Osteoblast (primary cell): ENCODE data around the gene OSGIN1. TPM values are rescaled to one million over a fixed set of nuclear protein-coding genes. Genes with fewer than 3 reads are reported as not detected.

Experiments
- DNase-seq: peaks from one replicate; pipeline ENCODE4 v3.0.0; 2011; ENCODE audit warnings: low spot score, mixed read lengths; ENCODE audit not compliant: insufficient read length; ENCODE audit errors: missing footprints
- H2AFZ ChIP-seq: 2 replicates; pipeline ENCODE4 v1.6.0; 2011; ENCODE audit warnings: mild to moderate bottlenecking, low read length
- H3K27ac ChIP-seq: 2 replicates; pipeline ENCODE4 v1.5.1; 2011; ENCODE audit warnings: mild to moderate bottlenecking, low read depth, low read length, moderate library complexity
- H3K27me3 ChIP-seq: 2 replicates; pipeline ENCODE4 v1.6.0; 2012; ENCODE audit warnings: mild to moderate bottlenecking, control low read depth, inconsistent platforms, low read length, moderate library complexity; ENCODE audit not compliant: insufficient read depth
- H3K36me3 ChIP-seq: 2 replicates; pipeline ENCODE4 v1.5.1; 2011; ENCODE audit warnings: mild to moderate bottlenecking, low read length, control low read depth, moderate library complexity; ENCODE audit not compliant: insufficient read depth
- H3K4me1 ChIP-seq: 2 replicates; pipeline ENCODE4 v1.5.1; 2011; ENCODE audit warnings: mild to moderate bottlenecking, low read length, control low read depth, moderate library complexity; ENCODE audit not compliant: insufficient read depth
- H3K4me2 ChIP-seq: 2 replicates; pipeline ENCODE4 v1.6.0; 2011; ENCODE audit warnings: mild to moderate bottlenecking, low read length; ENCODE audit not compliant: insufficient read depth
- H3K4me3 ChIP-seq: fragments of 200-600 bp; sonication (generic); 3 replicates; pipeline ENCODE4 v1.5.1; 2012; ENCODE audit warnings: mild to moderate bottlenecking, low read length, inconsistent platforms; ENCODE audit not compliant: insufficient read depth
- H3K79me2 ChIP-seq: 2 replicates; pipeline ENCODE4 v1.6.0; 2012; ENCODE audit warnings: mild to moderate bottlenecking, low read length, control low read depth, inconsistent platforms; ENCODE audit not compliant: insufficient read depth
- H3K9me3 ChIP-seq: 2 replicates; pipeline ENCODE4 v1.5.1; 2011; ENCODE audit warnings: low read depth, low read length, control low read depth
- H4K20me1 ChIP-seq: 2 replicates; pipeline ENCODE4 v1.6.0; 2012; ENCODE audit warnings: mild to moderate bottlenecking, low read length, control low read depth; ENCODE audit not compliant: insufficient read depth
- CTCF ChIP-seq: IDR thresholded peaks from 2 replicates; pipeline ENCODE4 v1.5.1; 2011; ENCODE audit warnings: mild to moderate bottlenecking, low read depth, low read length, moderate library complexity; ENCODE audit errors: extremely low read depth
- total RNA-seq: library from RNA; depleted of rRNA; stranded (reverse); fragments of >200 nt; gene quantifications from 2 replicates; pipeline ENCODE4 v1.2.3, GENCODE V29; 2012

Gene OSGIN1
- total RNA-seq, 1 donor: 3.6 TPM

GRCh38 chr16:83970430-83970815 lies 17.4 kb downstream of the OSGIN1 start:
- Histone ChIP-seq H3K27ac (no peak overlapping the region), H4K20me1 (no peaks in the 10 kb centered on the region), H3K4me2 (no peak overlapping the region), H3K4me1 (no peaks in the 10 kb centered on the region), H3K27me3 (peaks cover 6% of the 10 kb centered on the region), H2AFZ (no peak overlapping the region), H3K79me2 (no peaks in the 10 kb centered on the region), H3K36me3 (no peaks in the 10 kb centered on the region), H3K4me3 (no peak overlapping the region), H3K9me3 (no peaks in the 10 kb centered on the region)
- peak; percentile 74 for DNase-seq
- no peak for TF ChIP-seq CTCF

GRCh38 chr16:83971165-83972130 lies 18.4 kb downstream of the OSGIN1 start:
- H3K36me3 ChIP-seq: no peaks in the 10 kb centered on the region
- no peaks in the 10 kb centered on the region for H3K79me2 ChIP-seq

GRCh38 chr16:83972256-83973008 lies 19.4 kb downstream of the OSGIN1 start:
- H4K20me1 ChIP-seq: no peaks in the 10 kb centered on the region
- H3K4me3 ChIP-seq: no peak overlapping the region
- no peaks in the 10 kb centered on the region for H3K9me3 ChIP-seq
- H2AFZ ChIP-seq: no peak overlapping the region
- H3K79me2 ChIP-seq: no peaks in the 10 kb centered on the region
- H3K27me3 ChIP-seq: peaks cover 9% of the 10 kb centered on the region
- no peaks in the 10 kb centered on the region for H3K4me1 ChIP-seq
- H3K4me2 ChIP-seq: no peak overlapping the region
- H3K27ac ChIP-seq: no peak overlapping the region
- H3K36me3 ChIP-seq: no peaks in the 10 kb centered on the region
- peak; percentile 85 for DNase-seq
- no peak for TF ChIP-seq CTCF

More at GRCh38 chr16:83971165-83972130, 18.4 kb downstream of the OSGIN1 start:
- no peak for TF ChIP-seq CTCF
- peak; percentile 87 for DNase-seq
- no peak overlapping the region for H3K4me3 ChIP-seq
- no peak overlapping the region for H2AFZ ChIP-seq
- H4K20me1 ChIP-seq: no peaks in the 10 kb centered on the region
- no peaks in the 10 kb centered on the region for H3K9me3 ChIP-seq
- no peak overlapping the region for H3K4me2 ChIP-seq
- peaks cover 7% of the 10 kb centered on the region for H3K27me3 ChIP-seq
- no peak overlapping the region for H3K27ac ChIP-seq
- H3K4me1 ChIP-seq: no peaks in the 10 kb centered on the region

GRCh38 chr16:83973077-83973476 lies 20.0 kb downstream of the OSGIN1 start:
- Histone ChIP-seq H3K4me1 (no peaks in the 10 kb centered on the region), H3K9me3 (no peaks in the 10 kb centered on the region), H4K20me1 (no peaks in the 10 kb centered on the region), H2AFZ (no peak overlapping the region), H3K79me2 (no peaks in the 10 kb centered on the region), H3K4me2 (no peak overlapping the region), H3K27me3 (peaks cover 9% of the 10 kb centered on the region), H3K4me3 (no peak overlapping the region), H3K27ac (no peak overlapping the region), H3K36me3 (no peaks in the 10 kb centered on the region)
- DNase-seq: peak; percentile 77
- TF ChIP-seq CTCF: no peak
